HuH-7.5 (cell line): ENCODE results near the gene TYW1.
"Not testable (repeated sequence)": the region's sequence is repeated elsewhere in the genome, so short reads cannot be mapped to it uniquely, and the experiment has no call there.

Experiments used
- DNase-seq: peaks from one replicate; pipeline ENCODE4 v3.0.0; 2011; ENCODE audit warnings: low spot score

TYW1 gene

DNA sequence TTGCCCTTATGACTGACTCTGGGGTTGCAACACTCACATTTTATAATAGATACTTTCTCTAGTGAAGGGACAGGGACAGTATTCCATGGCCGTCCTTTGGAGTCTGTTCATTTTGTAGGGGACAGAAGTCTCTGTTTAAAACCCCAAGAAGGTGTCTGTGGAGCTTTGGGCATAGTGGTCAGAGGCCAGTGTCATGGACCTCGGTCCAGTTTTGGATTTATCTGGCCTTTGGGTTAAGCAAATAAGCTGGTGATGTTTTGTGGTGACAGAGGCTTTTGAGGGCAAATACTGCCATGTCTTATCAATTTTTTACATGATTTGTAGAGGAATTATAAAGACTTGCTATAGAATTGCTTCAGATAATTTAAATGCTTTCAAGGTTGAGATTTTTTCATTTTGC is 50.2 kb downstream of the TYW1 start:
- not testable (repeated sequence) for DNase-seq

DNA sequence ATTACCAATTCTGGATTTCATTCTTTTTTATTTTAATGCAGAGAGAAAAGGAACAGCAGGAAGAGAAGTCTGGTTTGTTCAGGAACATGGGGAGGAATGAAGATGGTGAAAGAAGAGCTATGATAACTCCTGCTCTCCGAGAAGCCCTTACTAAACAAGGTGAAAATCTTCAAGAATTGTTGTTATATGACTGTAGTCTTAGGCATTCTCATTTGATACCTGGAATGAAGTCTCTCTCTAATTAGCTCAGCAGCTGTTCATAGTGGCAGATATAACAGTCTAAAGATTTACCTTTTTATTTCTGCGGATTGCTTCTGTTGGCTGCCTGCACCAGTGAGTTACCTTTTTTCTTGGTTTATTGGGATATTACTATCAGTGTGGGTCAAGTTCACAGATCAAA is 53.3 kb downstream of the TYW1 start:
- not testable (repeated sequence) for DNase-seq

DNA sequence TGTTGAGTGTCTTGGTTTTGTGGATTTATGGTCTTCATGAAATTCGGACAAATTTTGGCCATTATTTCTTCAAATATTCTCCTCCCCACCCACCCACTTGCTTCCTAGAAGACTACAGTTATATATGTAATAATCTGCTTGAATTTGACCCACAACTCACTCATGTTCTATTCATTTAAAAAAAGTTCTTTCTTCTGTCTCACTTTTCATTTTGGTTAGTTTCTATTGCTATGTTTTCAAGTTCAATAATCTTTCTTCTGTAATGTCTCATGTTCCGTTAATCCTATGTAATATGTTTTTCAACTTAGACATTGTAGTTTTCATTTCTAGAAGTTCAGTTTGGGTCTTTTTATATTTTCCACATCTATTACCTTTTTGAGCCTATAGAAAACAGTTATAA is 55.5 kb downstream of the TYW1 start:
- not testable (repeated sequence) for DNase-seq

DNA sequence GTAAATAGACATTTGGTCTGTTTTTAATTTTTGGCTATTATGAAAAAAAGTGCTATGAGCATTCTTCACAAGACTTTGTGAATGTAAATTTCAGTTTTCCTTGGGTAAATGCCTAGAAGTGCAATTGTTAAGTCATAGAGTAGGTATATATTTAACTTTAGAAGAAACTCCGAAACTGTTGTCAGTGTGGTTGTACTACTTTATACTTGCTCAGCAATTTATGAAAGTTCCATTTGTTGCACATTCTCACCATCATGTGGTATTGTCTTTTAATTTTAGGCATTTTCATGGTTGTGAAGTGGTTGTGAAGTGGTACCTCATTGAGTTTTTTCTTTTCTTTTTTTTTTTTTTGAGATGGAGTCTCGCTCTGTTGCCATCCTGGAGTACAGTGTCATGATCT is 60.0 kb downstream of the TYW1 start:
- DNase-seq: no peak

DNA sequence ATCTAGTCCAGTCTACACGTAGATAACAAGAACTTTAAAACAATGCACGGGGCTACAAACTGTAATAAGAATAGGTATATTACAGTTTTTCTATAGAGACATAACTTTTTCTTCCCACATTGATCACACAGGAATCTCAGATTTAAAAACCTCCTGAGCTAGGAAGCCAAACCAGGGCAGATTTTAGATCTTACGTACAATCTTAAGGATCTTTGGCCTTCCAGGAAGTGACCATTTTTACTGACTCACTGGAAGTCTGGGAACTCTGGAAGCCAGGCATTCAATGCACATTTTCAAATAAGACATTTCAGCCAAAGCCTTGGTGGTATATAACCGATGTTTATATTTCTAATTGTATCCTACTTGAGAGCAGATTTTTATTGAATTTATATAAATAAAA is 64.7 kb downstream of the TYW1 start:
- DNase-seq: not testable (repeated sequence)

DNA sequence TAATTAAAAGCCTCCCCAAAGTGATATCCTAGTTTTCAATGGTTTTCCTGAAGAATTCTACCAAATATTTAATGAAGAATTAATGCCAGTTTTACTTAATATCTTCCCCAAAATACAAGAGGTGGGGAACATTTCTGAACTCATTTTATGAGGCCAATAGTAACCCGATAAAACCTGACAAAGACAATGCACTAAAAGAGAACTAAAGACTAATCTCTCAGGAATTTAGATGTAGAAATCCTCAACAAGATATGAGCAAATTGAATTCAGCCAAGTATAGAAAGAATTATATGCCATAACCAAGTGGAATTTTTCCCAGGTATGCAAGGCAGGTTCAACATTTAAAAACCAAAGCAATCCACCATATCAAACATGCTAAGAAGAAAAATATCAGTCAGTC is 66.2 kb downstream of the TYW1 start:
- not testable (repeated sequence) for DNase-seq

DNA sequence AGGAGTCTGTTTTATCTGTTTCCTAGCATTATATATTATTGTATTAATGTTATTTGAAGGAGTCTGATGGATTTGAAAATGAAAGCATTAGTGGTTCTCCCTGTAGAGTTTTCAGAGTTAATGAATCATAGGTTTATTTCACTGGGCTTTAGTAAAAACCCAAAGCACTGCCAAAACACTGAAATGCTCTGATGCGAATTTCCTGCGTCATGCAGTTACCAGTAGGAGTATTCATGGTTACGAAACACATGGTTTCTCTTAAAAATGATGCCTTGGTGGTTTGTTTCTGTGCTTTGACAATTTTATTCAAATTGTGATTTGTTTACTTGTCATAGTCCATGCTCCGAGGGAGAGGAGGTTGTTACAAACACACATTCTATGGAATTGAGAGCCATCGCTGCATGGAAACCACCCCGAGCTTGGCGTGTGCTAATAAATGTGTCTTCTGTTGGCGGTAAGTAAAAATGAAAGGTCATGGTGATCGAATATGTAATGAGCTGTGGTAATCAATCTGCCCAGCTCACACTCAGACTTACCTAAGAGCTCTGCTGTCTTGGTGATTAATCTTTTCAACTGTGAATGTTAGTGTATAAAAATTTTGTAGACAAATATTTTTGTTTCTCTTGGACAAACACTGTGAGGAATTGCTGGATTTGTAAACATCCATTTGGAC is 70.5 kb downstream of the TYW1 start:
- DNase-seq: not testable (repeated sequence)

DNA sequence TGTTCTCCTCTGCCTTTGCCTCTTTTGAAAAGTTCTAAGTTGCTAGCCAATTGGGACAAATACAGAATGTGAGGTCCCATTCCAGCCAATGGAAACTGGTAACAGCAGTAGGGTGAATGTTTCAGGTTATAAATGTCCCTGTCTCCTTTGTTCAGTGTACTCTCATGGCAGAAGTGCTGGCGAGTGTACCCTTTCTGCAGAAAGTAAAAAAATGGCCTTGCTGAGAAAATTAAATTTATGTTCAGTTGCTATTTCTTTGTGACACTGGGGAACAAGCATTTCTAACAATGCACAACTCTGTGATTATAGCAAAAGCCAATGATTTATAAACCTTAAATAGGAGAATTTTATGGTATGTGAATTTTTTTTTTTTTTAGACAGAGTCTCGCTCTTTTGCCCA is 79.5 kb downstream of the TYW1 start:
- not testable (repeated sequence) for DNase-seq

DNA sequence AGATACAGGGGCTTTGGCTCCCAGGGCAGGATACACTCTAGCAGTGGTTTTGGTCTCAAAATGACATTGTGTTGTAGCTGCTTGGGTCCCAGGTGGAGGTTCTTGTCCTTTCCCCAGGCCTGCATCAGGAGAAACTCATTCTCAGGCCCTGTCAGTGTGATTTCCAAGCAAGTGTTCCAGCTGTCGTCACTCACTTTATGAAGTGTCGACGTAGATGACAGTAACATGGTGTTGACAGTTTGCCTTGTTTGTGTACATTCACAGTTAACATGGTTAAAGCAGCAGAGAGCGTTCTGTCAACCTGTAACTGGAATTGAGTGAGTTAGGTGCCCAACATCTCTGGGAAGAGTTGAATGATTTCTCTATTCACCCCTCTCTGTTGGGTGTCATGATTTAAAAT is 86.2 kb downstream of the TYW1 start:
- DNase-seq: not testable (repeated sequence)

DNA sequence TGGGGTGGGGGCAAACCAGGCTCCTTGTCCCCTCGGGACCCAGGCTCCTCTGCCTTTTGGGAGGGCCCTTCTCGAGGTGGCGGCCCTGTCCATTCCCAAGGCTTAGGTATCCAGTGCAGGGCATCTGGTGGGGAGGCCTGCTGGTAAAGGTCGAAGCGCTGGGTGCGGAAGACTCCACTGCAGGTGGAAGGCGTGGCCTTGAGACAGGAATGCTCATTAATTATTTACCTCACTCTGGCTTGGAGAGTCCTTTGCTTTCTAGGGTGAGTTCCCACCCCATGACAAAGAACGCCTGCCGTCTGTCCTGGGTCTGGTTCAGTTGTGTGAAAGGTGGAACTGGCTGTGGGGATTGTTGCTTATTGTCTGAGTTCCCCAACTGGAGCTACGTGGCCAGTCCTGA is 92.6 kb downstream of the TYW1 start:
- not testable (repeated sequence) for DNase-seq

DNA sequence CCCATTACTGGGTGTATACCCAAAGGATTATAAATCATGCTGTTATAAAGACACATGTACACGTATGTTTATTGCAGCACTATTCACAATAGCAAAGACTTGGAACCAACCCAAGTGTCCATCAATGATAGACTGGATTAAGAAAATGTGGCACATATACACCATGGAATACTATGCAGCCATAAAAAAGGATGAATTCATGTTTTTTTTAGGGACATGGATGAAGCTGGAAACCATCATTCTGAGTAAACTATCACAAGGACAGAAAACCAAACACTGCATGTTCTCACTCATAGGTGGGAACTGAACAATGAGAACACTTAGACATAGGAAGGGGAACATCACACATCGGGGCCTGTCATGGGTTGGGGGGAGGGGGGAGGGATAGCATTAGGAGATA is 94.4 kb downstream of the TYW1 start:
- not testable (repeated sequence) for DNase-seq

DNA sequence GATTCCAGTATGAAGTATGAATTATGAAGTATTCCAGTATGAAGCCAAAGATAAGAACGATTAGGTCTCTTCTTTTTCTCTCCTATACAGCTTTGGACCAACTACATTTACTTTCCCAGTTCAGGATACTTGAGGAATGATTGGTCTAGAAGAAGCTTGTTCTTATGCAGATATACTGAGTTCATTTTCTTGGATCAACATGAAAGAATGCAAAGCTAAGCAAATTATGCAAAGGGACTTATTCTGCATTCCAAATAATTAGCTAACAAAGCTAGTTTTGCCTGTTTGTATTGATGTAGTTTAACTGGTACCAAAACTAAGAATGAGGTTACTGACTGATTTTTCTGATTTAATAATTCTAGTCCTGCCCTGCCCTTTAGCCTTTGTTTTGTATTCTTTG is 101.4 kb downstream of the TYW1 start:
- not testable (repeated sequence) for DNase-seq

DNA sequence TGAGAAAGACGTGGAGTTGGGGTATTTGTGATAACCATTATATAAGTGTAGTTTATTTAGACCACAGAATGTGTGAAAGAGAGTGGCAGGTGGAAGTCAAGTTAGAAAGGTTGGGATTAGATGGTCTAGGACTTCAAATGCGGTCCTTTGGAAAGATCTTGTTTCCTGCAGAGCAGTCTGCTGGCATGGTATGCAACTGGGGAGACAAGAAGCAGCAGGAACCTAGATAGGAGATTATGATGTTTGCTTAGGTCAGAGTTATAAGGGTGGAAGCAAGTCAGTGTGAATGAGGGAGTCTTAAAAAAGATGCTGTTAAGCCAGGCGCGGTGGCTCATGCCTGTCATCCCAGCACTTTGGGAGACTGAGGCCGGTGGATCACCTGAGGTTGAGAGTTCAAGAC is 102.8 kb downstream of the TYW1 start:
- not testable (repeated sequence) for DNase-seq

DNA sequence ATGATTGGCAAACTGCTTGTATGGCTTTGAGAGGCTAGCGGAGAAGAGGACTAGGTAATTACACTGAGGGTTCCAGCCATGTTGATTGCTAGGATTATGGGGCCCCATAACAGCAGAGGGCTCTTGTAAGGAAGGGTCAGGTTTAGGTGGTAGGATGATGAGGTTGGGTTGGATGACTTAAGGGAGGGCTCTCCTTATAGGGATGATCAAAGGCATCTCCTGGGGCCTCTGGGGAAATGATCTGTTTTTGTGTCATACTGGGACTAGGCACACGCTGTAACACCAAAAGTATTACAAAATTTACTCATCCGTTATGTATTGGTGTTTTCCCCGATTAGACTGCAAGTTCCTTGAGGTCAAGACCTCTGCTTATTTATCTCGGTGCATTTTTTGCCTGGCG is 103.4 kb downstream of the TYW1 start:
- not testable (repeated sequence) for DNase-seq

DNA sequence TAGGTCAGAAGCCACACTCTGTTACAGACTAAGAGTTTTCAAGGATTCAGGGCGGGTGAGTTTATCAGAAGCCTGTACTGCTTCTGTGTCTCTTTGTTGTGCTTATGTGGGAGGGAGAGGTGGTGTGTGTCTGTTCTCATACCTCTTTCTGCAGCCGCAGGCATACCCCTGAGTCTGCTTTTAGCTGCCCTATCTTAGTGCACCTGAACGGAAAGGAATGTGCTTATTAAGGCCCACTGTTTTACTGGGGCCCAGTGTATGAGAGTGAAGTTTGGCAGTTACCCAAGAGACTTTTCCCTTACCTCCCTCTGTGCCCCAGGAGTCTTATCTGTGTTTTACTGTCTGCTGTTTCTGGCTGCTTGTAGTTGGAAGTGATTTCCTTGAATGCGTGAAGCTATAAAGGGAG is 104.3 kb downstream of the TYW1 start:
- no peak for DNase-seq

DNA sequence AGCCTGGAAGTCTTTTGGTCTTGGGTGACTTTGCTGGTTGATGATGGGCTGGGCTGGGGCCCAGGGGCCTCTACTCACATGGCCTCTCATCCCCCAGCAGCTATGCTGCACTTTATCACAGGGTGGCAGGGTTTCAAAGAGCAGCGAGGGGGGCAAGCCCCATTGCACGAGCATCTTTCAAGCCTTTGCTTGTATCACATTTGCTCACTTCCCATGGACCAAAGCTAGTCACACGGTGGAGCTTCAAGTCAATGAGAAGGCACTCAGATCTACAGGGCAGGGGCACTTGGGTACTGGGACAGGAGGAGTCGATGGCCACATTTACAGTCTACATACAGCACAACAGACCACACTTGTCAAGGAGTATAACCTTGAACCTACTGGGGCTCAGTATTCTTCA is 108.3 kb downstream of the TYW1 start:
- DNase-seq: not testable (repeated sequence)

DNA sequence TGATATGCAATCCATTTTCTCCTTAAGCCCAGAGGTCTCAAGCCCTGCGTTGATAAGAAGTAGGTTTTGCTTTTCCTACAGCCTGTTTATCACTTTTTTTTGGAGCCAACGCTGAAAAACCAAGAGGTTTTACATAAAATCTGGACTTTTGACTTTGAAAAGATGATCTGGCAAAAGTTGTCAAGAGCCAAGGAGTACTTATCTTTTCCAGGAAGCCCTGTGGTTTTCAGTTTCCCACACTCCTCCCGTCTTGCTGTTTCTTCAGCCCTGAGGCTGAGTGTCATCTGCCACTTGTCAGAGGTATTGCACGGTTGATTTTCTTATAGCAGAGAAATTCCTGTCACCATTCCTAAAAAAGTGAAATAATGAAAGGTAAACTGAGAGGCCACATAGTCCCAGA is 108.7 kb downstream of the TYW1 start:
- DNase-seq: no peak

DNA sequence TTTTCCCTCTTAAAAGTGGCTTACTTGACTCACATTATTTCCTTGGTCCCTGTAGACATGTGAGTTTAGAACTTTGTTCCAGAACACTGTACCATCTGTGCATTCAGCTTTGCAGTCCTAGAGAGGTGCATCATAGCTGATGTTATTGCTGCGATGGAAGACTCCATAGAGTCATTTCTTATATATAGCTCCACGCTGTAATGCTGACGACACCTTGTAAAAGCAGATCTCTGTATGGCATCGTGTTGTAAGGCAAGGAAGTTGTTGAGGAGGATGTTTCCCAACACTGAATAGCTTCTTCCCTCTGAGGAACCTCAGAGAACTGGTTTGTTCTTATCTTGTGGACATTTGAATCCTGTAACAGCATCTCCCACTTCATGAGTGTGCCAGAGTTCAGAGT is 109.6 kb downstream of the TYW1 start:
- not testable (repeated sequence) for DNase-seq

DNA sequence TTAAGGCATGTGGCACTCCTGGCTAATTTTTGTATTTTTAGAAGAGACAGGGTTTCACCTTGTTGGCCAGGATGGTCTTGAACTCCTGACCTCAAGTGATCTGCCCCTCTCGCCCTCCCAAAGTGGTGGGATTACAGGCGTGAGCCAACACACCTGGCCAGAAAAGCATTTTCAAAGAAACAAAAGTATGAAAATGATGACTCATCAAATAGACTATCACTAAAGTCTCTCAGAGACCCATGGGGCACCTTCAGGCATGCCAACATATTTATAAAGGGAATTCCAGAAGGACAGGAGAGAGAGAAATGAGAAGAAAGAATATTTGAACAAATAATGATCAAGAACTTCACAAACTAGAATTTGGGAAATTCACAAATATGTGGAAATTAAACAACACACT is 114.7 kb downstream of the TYW1 start:
- not testable (repeated sequence) for DNase-seq

DNA sequence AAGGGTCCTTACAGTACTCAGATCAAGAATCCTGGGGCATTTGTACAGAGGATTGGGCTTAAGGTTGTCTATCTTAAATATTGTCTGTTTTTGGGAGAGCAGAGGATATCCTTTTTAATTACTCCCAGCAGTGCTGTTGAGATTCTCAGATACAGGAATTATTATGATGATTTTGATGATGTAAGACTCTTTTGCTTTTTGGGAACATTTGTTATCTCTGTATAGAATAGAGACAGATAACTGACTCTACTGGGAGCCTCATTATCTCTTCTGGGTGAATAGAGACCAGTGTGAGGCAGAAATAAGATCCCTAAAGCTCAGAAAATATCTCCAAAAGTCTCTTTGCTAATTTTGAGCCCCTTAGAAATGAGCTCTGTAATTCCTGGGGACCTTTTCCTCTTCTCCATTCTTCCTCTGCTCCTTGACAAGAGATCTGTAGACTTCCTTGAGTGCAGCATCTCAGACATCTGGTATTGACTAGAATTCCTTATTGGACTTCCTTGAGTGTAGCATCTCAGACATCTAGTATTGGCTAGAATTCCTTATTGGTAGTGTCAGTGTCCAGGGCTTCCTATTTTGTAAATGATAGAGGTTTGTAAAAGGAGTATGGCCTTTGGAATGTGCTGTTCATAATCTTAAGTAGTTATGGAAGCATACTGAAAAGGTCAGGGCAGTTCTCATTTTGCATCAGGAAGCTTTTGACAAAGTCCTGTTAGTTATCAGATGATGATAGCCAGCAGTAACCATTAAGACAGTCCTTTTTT is 118.0 kb downstream of the TYW1 start:
- not testable (repeated sequence) for DNase-seq

DNA sequence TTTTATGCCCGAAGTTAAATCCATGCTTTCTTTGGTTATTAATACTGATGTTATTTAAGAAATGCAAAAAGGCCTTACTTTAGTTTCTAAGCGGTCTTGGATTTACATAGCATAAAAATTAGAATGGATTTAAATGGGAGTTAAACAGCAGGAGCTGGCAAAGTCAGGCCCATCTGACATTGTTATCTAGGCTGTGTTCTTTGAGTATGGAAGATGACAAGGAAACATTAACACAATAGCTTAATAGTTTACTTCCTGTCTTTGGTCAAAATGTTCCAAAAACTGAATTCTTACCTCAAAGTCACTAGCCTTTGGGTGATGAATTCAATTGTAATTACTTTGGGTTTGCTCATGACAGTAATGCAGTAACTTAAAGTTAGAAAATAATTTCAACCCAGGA is 123.9 kb downstream of the TYW1 start:
- DNase-seq: not testable (repeated sequence)

DNA sequence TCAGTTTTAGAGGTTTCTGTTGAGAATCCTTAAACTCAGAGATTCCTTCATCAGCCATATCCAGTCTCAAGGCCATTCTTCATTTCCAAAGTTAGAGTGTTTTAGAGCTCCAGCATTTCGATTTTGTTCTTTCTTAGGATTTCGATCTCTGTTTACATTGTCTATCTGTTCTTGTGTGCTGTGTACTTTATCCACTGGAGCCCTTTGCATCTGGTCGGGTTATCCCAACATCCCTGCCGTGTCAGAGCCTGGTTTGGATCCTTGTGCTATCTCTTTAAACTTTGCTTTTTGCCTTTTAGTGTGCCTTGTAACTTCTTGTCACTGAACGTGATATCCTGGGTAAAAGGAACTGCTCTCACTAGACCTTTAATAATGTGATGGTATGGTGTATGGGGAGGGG is 131.6 kb downstream of the TYW1 start:
- DNase-seq: not testable (repeated sequence)

DNA sequence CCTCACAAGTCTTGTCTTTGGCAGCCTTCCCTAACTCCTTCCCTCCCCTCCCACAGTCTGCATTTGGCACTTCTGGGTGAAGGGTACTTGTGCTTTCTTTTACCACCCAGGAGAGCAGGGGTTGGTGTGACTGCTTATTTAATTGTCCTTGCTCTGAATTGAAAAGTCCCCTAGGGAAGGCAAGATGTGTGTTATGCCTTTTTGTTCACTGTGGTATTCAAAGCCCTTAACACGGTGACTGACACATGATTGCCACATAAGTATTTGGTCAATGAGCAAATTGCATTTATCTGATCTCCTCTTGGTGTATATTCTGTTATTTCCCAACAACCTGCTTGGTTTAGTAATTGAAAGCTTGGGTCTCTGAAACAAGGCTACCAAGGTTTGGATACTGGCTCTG is 134.1 kb downstream of the TYW1 start:
- not testable (repeated sequence) for DNase-seq

DNA sequence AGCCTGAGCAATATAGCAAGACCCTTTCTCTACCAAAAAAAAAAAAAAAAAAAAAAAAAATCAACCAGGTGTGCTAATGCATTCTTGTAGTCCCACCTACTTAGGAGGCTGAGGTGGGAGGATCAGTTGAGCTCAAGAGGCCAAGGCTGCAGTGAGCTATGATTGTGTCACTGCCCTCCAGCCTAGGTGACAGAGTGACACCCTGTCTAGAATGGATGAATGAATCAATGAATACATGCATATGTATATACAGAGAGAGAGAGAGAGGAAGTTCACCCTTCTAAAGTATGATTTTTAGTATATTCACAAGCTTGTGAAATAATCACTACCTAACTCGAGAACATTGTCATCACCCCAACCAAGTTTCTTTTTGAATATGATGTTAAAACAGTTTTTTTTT is 138.3 kb downstream of the TYW1 start:
- not testable (repeated sequence) for DNase-seq
